ENCODE data around the gene UBA1.

Gene UBA1

GRCh38 chrX:47223476-47224250 is 30.0 kb downstream of the UBA1 start:
- Histone ChIP-seq H3K9ac (ENCODE audit: low read length) (no peak overlapping the region), H3K4me3 (ENCODE audit: low read length) (no peak overlapping the region), H3K4ac (ENCODE audit: low read depth, low read length) (no peak overlapping the region), H3K4me2 (ENCODE audit: low read length) (no peak overlapping the region), H3K27ac (ENCODE audit: low read depth, low read length) (no peak overlapping the region), H2BK120ac (ENCODE audit: low read depth, low read length) (no peak overlapping the region), H3K79me1 (ENCODE audit: low read length) (peaks cover 2% of the 10 kb centered on the region), H4K5ac (ENCODE audit: low read length) (no peak overlapping the region), H3K36me3 (ENCODE audit: control insufficient read depth, insufficient read depth, low read length) (peaks cover 2% of the 10 kb centered on the region), H3K18ac (ENCODE audit: low read length) (no peak overlapping the region), H3K79me2 (ENCODE audit: control insufficient read depth, insufficient read depth, low read length) (peaks cover 33% of the 10 kb centered on the region), H4K8ac (ENCODE audit: low read depth, low read length) (no peak overlapping the region), H3K56ac (ENCODE audit: low read length) (no peak overlapping the region), H2BK15ac (replicated peaks; ENCODE audit: low read depth) (no peak overlapping the region), H3K27me3 (ENCODE audit: insufficient read depth, low read length, poor library complexity) (no peaks in the 10 kb centered on the region), H3K4me1 (ENCODE audit: control insufficient read depth, low read depth, low read length) (peaks cover 1% of the 10 kb centered on the region), H3K23ac (ENCODE audit: low read length) (no peak overlapping the region), H2BK5ac (ENCODE audit: low read length) (no peak overlapping the region), H2AK5ac (ENCODE audit: low read length) (no peak overlapping the region)
- no CpG with 5 or more reads among the region's 13 CpGs for WGBS (ENCODE audit: extremely low coverage, insufficient coverage, low lambda C conversion rate)
- DNase-seq = no peak

- peaks cover 2% of the 10 kb centered on the region for H3K36me3 ChIP-seq (ENCODE audit: control insufficient read depth, insufficient read depth, low read length)
- H3K56ac ChIP-seq (ENCODE audit: low read length) = no peak overlapping the region
- H2BK15ac ChIP-seq (replicated peaks; ENCODE audit: low read depth) = no peak overlapping the region
- peaks cover 2% of the 10 kb centered on the region for H3K79me1 ChIP-seq (ENCODE audit: low read length)
- no peaks in the 10 kb centered on the region for H3K27me3 ChIP-seq (ENCODE audit: insufficient read depth, low read length, poor library complexity)
- H4K5ac ChIP-seq (ENCODE audit: low read length) = no peak overlapping the region
- H2BK120ac ChIP-seq (ENCODE audit: low read depth, low read length) = no peak overlapping the region
- H3K4me2 ChIP-seq (ENCODE audit: low read length) = no peak overlapping the region
- H3K4ac ChIP-seq (ENCODE audit: low read depth, low read length) = no peak overlapping the region
- peaks cover 1% of the 10 kb centered on the region for H3K4me1 ChIP-seq (ENCODE audit: control insufficient read depth, low read depth, low read length)
- no peak overlapping the region for H4K8ac ChIP-seq (ENCODE audit: low read depth, low read length)
- H2AK5ac ChIP-seq (ENCODE audit: low read length) = no peak overlapping the region
- H3K4me3 ChIP-seq (ENCODE audit: low read length) = no peak overlapping the region
- H3K23ac ChIP-seq (ENCODE audit: low read length) = no peak overlapping the region
- WGBS (ENCODE audit: extremely low coverage, insufficient coverage, low lambda C conversion rate) = no CpG with 5 or more reads among the region's 17 CpGs
- H3K18ac ChIP-seq (ENCODE audit: low read length) = no peak overlapping the region
- DNase-seq = no peak
- H3K9ac ChIP-seq (ENCODE audit: low read length) = no peak overlapping the region
- H3K79me2 ChIP-seq (ENCODE audit: control insufficient read depth, insufficient read depth, low read length) = peaks cover 26% of the 10 kb centered on the region
- no peak overlapping the region for H2BK5ac ChIP-seq (ENCODE audit: low read length)
- H3K27ac ChIP-seq (ENCODE audit: low read depth, low read length) = no peak overlapping the region
Observed at GRCh38 chrX:47224266-47224895, 30.8 kb downstream of the UBA1 start.

- no peak overlapping the region for H2BK5ac ChIP-seq (ENCODE audit: low read length)
- WGBS (ENCODE audit: extremely low coverage, insufficient coverage, low lambda C conversion rate) = no CpG with 5 or more reads among the region's 4 CpGs
- peaks cover 2% of the 10 kb centered on the region for H3K36me3 ChIP-seq (ENCODE audit: control insufficient read depth, insufficient read depth, low read length)
- no peak overlapping the region for H4K5ac ChIP-seq (ENCODE audit: low read length)
- peaks cover under 1% of the 10 kb centered on the region for H3K4me1 ChIP-seq (ENCODE audit: control insufficient read depth, low read depth, low read length)
- H2AK5ac ChIP-seq (ENCODE audit: low read length) = no peak overlapping the region
- peaks cover 2% of the 10 kb centered on the region for H3K79me1 ChIP-seq (ENCODE audit: low read length)
- no peak overlapping the region for H3K56ac ChIP-seq (ENCODE audit: low read length)
- H3K27me3 ChIP-seq (ENCODE audit: insufficient read depth, low read length, poor library complexity) = no peaks in the 10 kb centered on the region
- peaks cover 21% of the 10 kb centered on the region for H3K79me2 ChIP-seq (ENCODE audit: control insufficient read depth, insufficient read depth, low read length)
- H3K23ac ChIP-seq (ENCODE audit: low read length) = no peak overlapping the region
- DNase-seq = no peak
- no peak overlapping the region for H3K4me3 ChIP-seq (ENCODE audit: low read length)
- no peak overlapping the region for H4K8ac ChIP-seq (ENCODE audit: low read depth, low read length)
- no peak overlapping the region for H2BK15ac ChIP-seq (replicated peaks; ENCODE audit: low read depth)
- H3K27ac ChIP-seq (ENCODE audit: low read depth, low read length) = no peak overlapping the region
- H3K4ac ChIP-seq (ENCODE audit: low read depth, low read length) = no peak overlapping the region
- no peak overlapping the region for H2BK120ac ChIP-seq (ENCODE audit: low read depth, low read length)
- no peak overlapping the region for H3K4me2 ChIP-seq (ENCODE audit: low read length)
- no peak overlapping the region for H3K9ac ChIP-seq (ENCODE audit: low read length)
- H3K18ac ChIP-seq (ENCODE audit: low read length) = no peak overlapping the region
Observed at GRCh38 chrX:47224896-47225290, 31.3 kb downstream of the UBA1 start.

GRCh38 chrX:47226071-47226470 is 32.4 kb downstream of the UBA1 start:
- H3K27me3 ChIP-seq (ENCODE audit: insufficient read depth, low read length, poor library complexity) = no peaks in the 10 kb centered on the region
- H3K79me2 ChIP-seq (ENCODE audit: control insufficient read depth, insufficient read depth, low read length) = peaks cover 9% of the 10 kb centered on the region
- H3K18ac ChIP-seq (ENCODE audit: low read length) = no peak overlapping the region
- H3K4me1 ChIP-seq (ENCODE audit: control insufficient read depth, low read depth, low read length) = no peaks in the 10 kb centered on the region
- H3K36me3 ChIP-seq (ENCODE audit: control insufficient read depth, insufficient read depth, low read length) = peaks cover 2% of the 10 kb centered on the region
- no peak overlapping the region for H3K4me2 ChIP-seq (ENCODE audit: low read length)
- H3K4me3 ChIP-seq (ENCODE audit: low read length) = no peak overlapping the region
- no peak overlapping the region for H2BK5ac ChIP-seq (ENCODE audit: low read length)
- no peak overlapping the region for H4K8ac ChIP-seq (ENCODE audit: low read depth, low read length)
- H3K23ac ChIP-seq (ENCODE audit: low read length) = no peak overlapping the region
- no peak overlapping the region for H3K56ac ChIP-seq (ENCODE audit: low read length)
- no peak overlapping the region for H3K4ac ChIP-seq (ENCODE audit: low read depth, low read length)
- no peak overlapping the region for H3K9ac ChIP-seq (ENCODE audit: low read length)
- no peak overlapping the region for H2BK120ac ChIP-seq (ENCODE audit: low read depth, low read length)
- DNase-seq = no peak
- H4K5ac ChIP-seq (ENCODE audit: low read length) = no peak overlapping the region
- no CpG with 5 or more reads among the region's 6 CpGs for WGBS (ENCODE audit: extremely low coverage, insufficient coverage, low lambda C conversion rate)
- no peak overlapping the region for H2AK5ac ChIP-seq (ENCODE audit: low read length)
- H3K79me1 ChIP-seq (ENCODE audit: low read length) = no peaks in the 10 kb centered on the region
- no peak overlapping the region for H3K27ac ChIP-seq (ENCODE audit: low read depth, low read length)
- no peak overlapping the region for H2BK15ac ChIP-seq (replicated peaks; ENCODE audit: low read depth)

GRCh38 chrX:47226531-47227333 is 33.1 kb downstream of the UBA1 start:
- H3K79me1 ChIP-seq (ENCODE audit: low read length) = no peaks in the 10 kb centered on the region
- peaks cover 2% of the 10 kb centered on the region for H3K36me3 ChIP-seq (ENCODE audit: control insufficient read depth, insufficient read depth, low read length)
- H2BK15ac ChIP-seq (replicated peaks; ENCODE audit: low read depth) = no peak overlapping the region
- no peak overlapping the region for H2BK120ac ChIP-seq (ENCODE audit: low read depth, low read length)
- H4K5ac ChIP-seq (ENCODE audit: low read length) = no peak overlapping the region
- no peak overlapping the region for H3K18ac ChIP-seq (ENCODE audit: low read length)
- H3K27me3 ChIP-seq (ENCODE audit: insufficient read depth, low read length, poor library complexity) = no peaks in the 10 kb centered on the region
- DNase-seq = no peak
- H2AK5ac ChIP-seq (ENCODE audit: low read length) = no peak overlapping the region
- no peak overlapping the region for H4K8ac ChIP-seq (ENCODE audit: low read depth, low read length)
- no peak overlapping the region for H3K23ac ChIP-seq (ENCODE audit: low read length)
- H3K4ac ChIP-seq (ENCODE audit: low read depth, low read length) = no peak overlapping the region
- no peak overlapping the region for H3K27ac ChIP-seq (ENCODE audit: low read depth, low read length)
- H3K4me3 ChIP-seq (ENCODE audit: low read length) = no peak overlapping the region
- H3K9ac ChIP-seq (ENCODE audit: low read length) = no peak overlapping the region
- peaks cover 3% of the 10 kb centered on the region for H3K79me2 ChIP-seq (ENCODE audit: control insufficient read depth, insufficient read depth, low read length)
- no peak overlapping the region for H2BK5ac ChIP-seq (ENCODE audit: low read length)
- H3K4me2 ChIP-seq (ENCODE audit: low read length) = no peak overlapping the region
- no peak overlapping the region for H3K56ac ChIP-seq (ENCODE audit: low read length)
- WGBS (ENCODE audit: extremely low coverage, insufficient coverage, low lambda C conversion rate) = no CpG with 5 or more reads among the region's 19 CpGs
- H3K4me1 ChIP-seq (ENCODE audit: control insufficient read depth, low read depth, low read length) = no peaks in the 10 kb centered on the region
